T-helper 17 cell (primary cell): Measurements from ENCODE around the gene PPP1R12B. TPM values are rescaled to one million over a fixed set of nuclear protein-coding genes. Genes with fewer than 3 reads are reported as not detected.
"Not testable (repeated sequence)": the region's sequence is repeated elsewhere in the genome, so short reads cannot be mapped to it uniquely, and the experiment has no call there.

Experiments used
- ATAC-seq: fragments of 150-1000 bp; cut with Tn5 transposase; 2 replicates; pipeline ENCODE4 v1.10.0; 2021; ENCODE audit warnings: mild to moderate bottlenecking, moderate library complexity
- DNase-seq, 3 donors: peaks; one replicate each; pipeline versions ENCODE4 v3.0.0 to v3.0.0-alpha.2; 2020 to 2021
- H3K9me3 ChIP-seq: one replicate; pipeline ENCODE4 v1.7.0; 2013; ENCODE audit warnings: low read length, mild to moderate bottlenecking; ENCODE audit not compliant: control insufficient read depth, poor library complexity, severe bottlenecking
- H3K27ac Mint-ChIP-seq: one replicate; pipeline ENCODE4 v1.8.0; 2022; ENCODE audit warnings: mild to moderate bottlenecking, moderate library complexity, mixed read lengths
- H3K27me3 Mint-ChIP-seq: one replicate; pipeline ENCODE4 v1.8.0; 2022; ENCODE audit warnings: mixed read lengths
- H3K36me3 Mint-ChIP-seq: one replicate; pipeline ENCODE4 v1.8.0; 2022; ENCODE audit warnings: low read depth, mixed read lengths
- H3K4me1 Mint-ChIP-seq: one replicate; pipeline ENCODE4 v1.8.0; 2022; ENCODE audit warnings: mild to moderate bottlenecking, mixed read lengths
- H3K4me3 Mint-ChIP-seq: one replicate; pipeline ENCODE4 v1.8.0; 2022; ENCODE audit warnings: mild to moderate bottlenecking, moderate library complexity, mixed read lengths
- total RNA-seq, 4 donors: library from RNA in 2 of 4; stranded (reverse) in 2 of 4; gene quantifications; one replicate each; pipeline ENCODE4 v1.2.3 and lab custom pipeline; 2022 to 2026

Gene PPP1R12B
- total RNA-seq, 2 donors from 2014 or later: 28.6 to 30.4 TPM

GRCh38 chr1:202528096-202528722 is 179.7 kb downstream of the PPP1R12B start:
- not testable (repeated sequence) for DNase-seq, H3K4me1 Mint-ChIP-seq, H3K27ac Mint-ChIP-seq, ATAC-seq, H3K36me3 Mint-ChIP-seq, H3K27me3 Mint-ChIP-seq, H3K9me3 ChIP-seq, H3K4me3 Mint-ChIP-seq

- ATAC-seq, H3K36me3 Mint-ChIP-seq, DNase-seq, H3K4me3 Mint-ChIP-seq, H3K9me3 ChIP-seq, H3K4me1 Mint-ChIP-seq, H3K27ac Mint-ChIP-seq, H3K27me3 Mint-ChIP-seq: not testable (repeated sequence)
These were observed 182.2 kb downstream of the PPP1R12B start for GRCh38 chr1:202530686-202531085.

- DNase-seq (no peak), ATAC-seq (no peak)
- Mint-ChIP-seq H3K27me3 (no peaks in the 10 kb centered on the region), H3K27ac (no peak overlapping the region), H3K4me3 (no peak overlapping the region), H3K4me1 (peaks cover 3% of the 10 kb centered on the region), H3K36me3 (no peaks in the 10 kb centered on the region)
- no peaks in the 10 kb centered on the region for H3K9me3 ChIP-seq
These were observed 182.9 kb downstream of the PPP1R12B start for GRCh38 chr1:202531472-202531811.

GRCh38 chr1:202531812-202532616 is 183.5 kb downstream of the PPP1R12B start:
- not testable (repeated sequence) for DNase-seq, H3K36me3 Mint-ChIP-seq, H3K4me3 Mint-ChIP-seq, ATAC-seq, H3K27me3 Mint-ChIP-seq, H3K4me1 Mint-ChIP-seq, H3K27ac Mint-ChIP-seq, H3K9me3 ChIP-seq

GRCh38 chr1:202539166-202539574 is 190.7 kb downstream of the PPP1R12B start:
- H3K9me3 ChIP-seq, H3K27me3 Mint-ChIP-seq, H3K4me1 Mint-ChIP-seq, DNase-seq, H3K27ac Mint-ChIP-seq, H3K4me3 Mint-ChIP-seq, H3K36me3 Mint-ChIP-seq, ATAC-seq: not testable (repeated sequence)

GRCh38 chr1:202539583-202539982 is 191.1 kb downstream of the PPP1R12B start:
- not testable (repeated sequence) for H3K27ac Mint-ChIP-seq, H3K36me3 Mint-ChIP-seq, ATAC-seq, H3K4me3 Mint-ChIP-seq, DNase-seq, H3K27me3 Mint-ChIP-seq, H3K4me1 Mint-ChIP-seq, H3K9me3 ChIP-seq

- Mint-ChIP-seq H3K27me3 (no peaks in the 10 kb centered on the region), H3K36me3 (no peaks in the 10 kb centered on the region), H3K4me1 (peaks cover 8% of the 10 kb centered on the region)
These were observed 191.5 kb downstream of the PPP1R12B start for GRCh38 chr1:202540014-202540413.

GRCh38 chr1:202540448-202540847 is 191.9 kb downstream of the PPP1R12B start:
- H3K9me3 ChIP-seq: no peaks in the 10 kb centered on the region
- Mint-ChIP-seq H3K27me3 (no peaks in the 10 kb centered on the region), H3K36me3 (no peaks in the 10 kb centered on the region), H3K4me3 (no peak overlapping the region), H3K4me1 (peaks cover 8% of the 10 kb centered on the region), H3K27ac (no peak overlapping the region)
- no peak for ATAC-seq
- no peak for DNase-seq

More at GRCh38 chr1:202540014-202540413, 191.5 kb downstream of the PPP1R12B start:
- Mint-ChIP-seq H3K27ac (no peak overlapping the region), H3K4me3 (no peak overlapping the region)
- no peak for DNase-seq
- no peak for ATAC-seq
- no peaks in the 10 kb centered on the region for H3K9me3 ChIP-seq

GRCh38 chr1:202540858-202541257 is 192.4 kb downstream of the PPP1R12B start:
- not testable (repeated sequence) for DNase-seq, H3K36me3 Mint-ChIP-seq, ATAC-seq, H3K27me3 Mint-ChIP-seq, H3K27ac Mint-ChIP-seq, H3K4me3 Mint-ChIP-seq, H3K4me1 Mint-ChIP-seq, H3K9me3 ChIP-seq

- DNase-seq, H3K27ac Mint-ChIP-seq, H3K9me3 ChIP-seq, H3K27me3 Mint-ChIP-seq, H3K4me3 Mint-ChIP-seq, H3K36me3 Mint-ChIP-seq, ATAC-seq: not testable (repeated sequence)
- peaks cover 18% of the 10 kb centered on the region for H3K4me1 Mint-ChIP-seq
These were observed 193.9 kb downstream of the PPP1R12B start for GRCh38 chr1:202542415-202542814.

- H3K27ac Mint-ChIP-seq, H3K36me3 Mint-ChIP-seq, DNase-seq, ATAC-seq, H3K27me3 Mint-ChIP-seq, H3K9me3 ChIP-seq, H3K4me3 Mint-ChIP-seq: not testable (repeated sequence)
- peaks cover 18% of the 10 kb centered on the region for H3K4me1 Mint-ChIP-seq
These were observed 195.0 kb downstream of the PPP1R12B start for GRCh38 chr1:202543537-202543936.

- not testable (repeated sequence) for H3K9me3 ChIP-seq, H3K27ac Mint-ChIP-seq, H3K36me3 Mint-ChIP-seq, DNase-seq, ATAC-seq, H3K4me3 Mint-ChIP-seq, H3K27me3 Mint-ChIP-seq
- peaks cover 17% of the 10 kb centered on the region for H3K4me1 Mint-ChIP-seq
These were observed 196.4 kb downstream of the PPP1R12B start for GRCh38 chr1:202544766-202545449.

GRCh38 chr1:202545647-202546303 is 197.3 kb downstream of the PPP1R12B start:
- H3K4me1 Mint-ChIP-seq: peaks cover 15% of the 10 kb centered on the region
- not testable (repeated sequence) for H3K27me3 Mint-ChIP-seq, H3K9me3 ChIP-seq, H3K27ac Mint-ChIP-seq, ATAC-seq, DNase-seq, H3K4me3 Mint-ChIP-seq, H3K36me3 Mint-ChIP-seq
